Measurements from ENCODE around the gene POU2F3.

GRCh38 chr11:120223793-120224192, 16.1 kb upstream of the POU2F3 start:
- no peak for TF ChIP-seq CTCF (IDR thresholded peaks at IDR 0.05; ENCODE audit: control extremely low read depth in 1 of 3, insufficient read depth in 1 of 3, low read depth in 1 of 3, low read length in 3 of 3)
- TF ChIP-seq TEAD4 (IDR thresholded peaks at IDR 0.05; ENCODE audit: low read depth, low read length): no peak
- TF ChIP-seq SIN3A (conservative IDR thresholded peaks at IDR 0.05 in 1 of 2, IDR thresholded peaks at IDR 0.05 in 1 of 2; ENCODE audit: low read depth in 1 of 2, low read length in 2 of 2): no peak
- TF ChIP-seq SRF (IDR thresholded peaks at IDR 0.05; ENCODE audit: low read depth, low read length): no peak
- TF ChIP-seq TAF1 (IDR thresholded peaks at IDR 0.05; ENCODE audit: low read depth, low read length): no peak
- no peak for TF ChIP-seq GTF2F1 (IDR thresholded peaks at IDR 0.05; ENCODE audit: borderline replicate concordance, low read depth, low read length)
- no peak for TF ChIP-seq POLR2A (IDR thresholded peaks at IDR 0.05; ENCODE audit: control extremely low read depth in 1 of 2, low read depth in 2 of 2, low read length in 2 of 2)
- TF ChIP-seq SUZ12 (IDR thresholded peaks at IDR 0.05; ENCODE audit: low read length): no peak
- no peak for TF ChIP-seq EZH2 (IDR thresholded peaks at IDR 0.05; ENCODE audit: low read depth, low read length, severe bottlenecking)
- TF ChIP-seq RNF2 (IDR thresholded peaks at IDR 0.05; ENCODE audit: borderline replicate concordance, low read depth, low read length, missing control alignments, poor library complexity, severe bottlenecking): no peak
- no peak for TF ChIP-seq CHD2 (IDR thresholded peaks at IDR 0.05; ENCODE audit: low read length)
- TF ChIP-seq PHF8 (conservative IDR thresholded peaks at IDR 0.05; ENCODE audit: low read depth, low read length): no peak
- no peak for TF ChIP-seq CEBPB (IDR thresholded peaks at IDR 0.05; ENCODE audit: low read depth, low read length)
